GM19023 (cell line): ENCODE data around the gene PACS1.
A peak's percentile ranks its signal among the peaks of the same experiment; 100 is the strongest.
"Not testable (repeated sequence)": the region's sequence is repeated elsewhere in the genome, so short reads cannot be mapped to it uniquely, and the experiment has no call there.

Source experiments
- ATAC-seq: cut with Tn5 transposase; IDR thresholded peaks from one replicate; pipeline ENCODE4 v1.9.1; 2021; ENCODE audit warnings: mild to moderate bottlenecking, moderate library complexity; ENCODE audit not compliant: unreplicated experiment

Gene PACS1

DNA sequence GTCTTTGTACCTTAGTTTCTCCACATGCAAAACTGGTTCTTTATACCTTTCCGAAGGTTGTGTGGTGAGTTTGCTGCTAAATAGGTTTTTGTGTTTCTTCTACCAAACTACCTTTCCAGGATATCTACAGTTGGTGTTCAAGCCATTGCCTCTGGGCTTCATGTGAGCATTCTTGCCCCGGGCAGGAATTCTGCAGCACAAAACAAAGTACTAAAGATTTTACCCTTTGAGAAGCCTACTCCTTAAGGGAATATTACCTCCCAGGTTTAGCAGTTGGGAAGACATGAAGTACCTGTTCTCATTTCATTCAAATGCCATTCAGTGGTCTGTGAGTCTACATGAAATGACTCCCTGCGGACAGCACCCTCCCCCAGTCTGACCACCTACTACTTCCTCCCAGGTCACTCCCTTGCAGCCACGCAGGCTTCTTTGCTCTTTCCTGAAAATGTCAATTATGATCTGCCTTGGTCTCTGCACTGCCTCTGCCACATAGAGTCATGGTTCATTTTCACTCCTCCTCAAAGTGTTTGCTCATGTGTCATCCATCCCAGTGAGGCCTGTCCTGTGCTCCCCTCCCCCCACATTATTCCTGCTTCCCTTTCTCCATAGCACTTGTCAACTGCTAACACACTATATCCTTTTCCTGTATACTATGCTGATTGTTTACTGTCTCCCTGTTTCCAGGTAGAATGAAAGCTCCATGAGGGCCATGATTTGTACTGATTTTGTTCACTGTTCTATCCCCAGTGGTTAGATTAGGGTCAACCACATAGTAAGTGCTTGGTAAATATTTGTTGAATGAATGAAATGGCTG, 36.9 kb downstream of the PACS1 start:
- no peak for ATAC-seq

DNA sequence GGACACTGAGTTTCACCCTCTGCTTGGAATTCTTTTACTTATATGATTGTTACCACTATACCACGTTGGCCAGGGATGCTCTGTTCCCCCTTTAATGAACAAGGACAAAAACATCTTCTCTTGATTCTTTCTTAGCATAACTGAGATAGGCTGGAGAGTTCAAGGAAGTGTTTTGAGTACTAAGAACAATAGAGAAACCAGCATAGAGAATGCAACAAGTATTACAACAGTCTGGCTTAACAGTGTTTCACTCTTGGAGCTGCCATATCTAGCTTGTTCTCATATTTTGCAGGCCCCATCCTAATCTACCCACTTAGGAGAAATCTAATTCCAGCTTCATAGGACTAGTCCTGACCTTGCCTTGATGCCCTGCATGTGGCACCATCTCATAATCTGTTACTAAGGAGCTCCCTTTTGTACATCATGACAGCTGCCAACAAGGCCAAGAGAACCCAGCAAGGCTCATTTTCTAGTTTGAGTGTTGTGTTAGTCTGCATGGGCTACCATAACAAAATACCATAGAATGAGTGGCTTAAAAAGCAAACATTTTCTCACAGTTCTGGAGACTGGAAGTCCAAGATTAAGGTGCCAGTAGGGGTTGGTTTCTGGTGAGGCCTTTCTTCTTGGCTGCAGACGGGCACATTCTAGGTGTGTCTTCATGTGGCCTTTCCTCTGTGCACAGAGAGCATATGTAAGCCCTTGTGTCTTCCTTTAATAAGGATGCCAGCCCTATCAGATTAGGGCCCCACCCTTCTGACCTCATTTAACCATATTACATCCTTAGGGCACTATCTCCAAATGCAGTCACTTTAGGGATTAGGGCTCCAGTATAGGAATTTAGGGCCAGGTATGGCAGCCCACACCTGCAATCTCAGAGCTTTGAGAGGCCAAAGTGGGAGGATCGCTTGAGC, 37.8 kb downstream of the PACS1 start:
- ATAC-seq, result no peak

GRCh38 chr11:66109294-66109693, 39.2 kb downstream of the PACS1 start:
- ATAC-seq, result no peak

DNA sequence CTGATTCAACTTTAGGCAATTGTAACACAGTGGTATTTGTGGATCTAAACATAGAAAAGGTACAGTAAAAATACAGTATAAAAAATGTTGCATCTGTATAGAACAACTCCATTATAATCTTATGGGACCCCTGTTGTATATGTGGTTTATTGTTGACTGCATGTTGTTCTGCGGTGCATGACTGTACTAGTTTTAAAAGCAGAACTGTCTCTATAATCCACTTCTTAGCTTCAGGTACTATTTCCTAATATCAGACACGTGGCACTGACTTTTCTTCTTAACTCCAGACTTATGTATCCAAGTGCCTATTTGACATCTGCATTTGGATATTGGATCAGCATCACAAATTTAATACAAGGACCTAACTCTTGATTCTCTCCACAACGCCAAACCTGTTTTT, 41.1 kb downstream of the PACS1 start:
- no peak for ATAC-seq

DNA sequence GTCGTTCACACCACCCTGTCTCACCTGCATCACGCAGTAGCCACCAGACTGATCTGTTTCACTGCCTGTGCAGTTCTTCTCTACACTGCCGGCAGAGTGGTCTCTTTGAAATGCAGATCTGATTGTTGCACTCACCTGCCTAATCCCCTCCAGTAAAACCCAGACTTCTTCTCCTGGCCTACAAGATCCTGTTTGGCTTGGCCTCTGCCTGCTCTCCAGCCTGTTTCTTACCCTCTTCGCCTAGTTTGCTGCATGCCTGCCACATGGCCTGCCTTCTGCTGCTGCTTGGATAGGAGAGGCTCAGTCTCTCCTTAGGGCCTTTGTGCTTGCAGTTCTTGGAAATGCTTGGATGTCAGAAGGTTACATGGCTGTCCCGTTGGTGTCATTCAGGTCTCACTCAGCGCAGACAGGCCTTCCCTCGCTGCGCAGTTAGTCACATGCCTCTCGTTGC, 42.0 kb downstream of the PACS1 start:
- ATAC-seq, result no peak

- ATAC-seq, result no peak
Measured at GRCh38 chr11:66112601-66113499, 42.8 kb downstream of the PACS1 start.

DNA sequence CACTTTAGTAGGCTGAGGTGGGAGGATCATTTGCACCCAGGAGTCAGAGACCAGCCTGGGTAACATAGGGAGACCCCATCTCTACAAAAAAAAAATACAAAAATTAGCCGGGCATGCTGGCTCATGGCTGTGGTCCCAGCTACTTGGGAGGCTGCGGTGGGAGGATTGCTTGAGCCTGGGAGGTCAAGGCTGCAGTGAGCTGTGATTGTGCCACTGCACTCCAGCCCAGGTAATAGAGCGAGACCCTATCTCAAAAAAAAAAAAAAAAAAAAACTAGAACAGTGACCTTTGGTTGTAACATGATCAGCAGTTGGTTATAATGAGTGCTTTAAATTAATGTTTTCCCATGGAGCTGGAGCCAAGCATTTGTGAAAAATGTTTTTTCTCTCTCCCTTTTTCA, 44.9 kb downstream of the PACS1 start:
- ATAC-seq, result not testable (repeated sequence)

GRCh38 chr11:66115638-66116301, 45.7 kb downstream of the PACS1 start:
- ATAC-seq, result peak; percentile 55

DNA sequence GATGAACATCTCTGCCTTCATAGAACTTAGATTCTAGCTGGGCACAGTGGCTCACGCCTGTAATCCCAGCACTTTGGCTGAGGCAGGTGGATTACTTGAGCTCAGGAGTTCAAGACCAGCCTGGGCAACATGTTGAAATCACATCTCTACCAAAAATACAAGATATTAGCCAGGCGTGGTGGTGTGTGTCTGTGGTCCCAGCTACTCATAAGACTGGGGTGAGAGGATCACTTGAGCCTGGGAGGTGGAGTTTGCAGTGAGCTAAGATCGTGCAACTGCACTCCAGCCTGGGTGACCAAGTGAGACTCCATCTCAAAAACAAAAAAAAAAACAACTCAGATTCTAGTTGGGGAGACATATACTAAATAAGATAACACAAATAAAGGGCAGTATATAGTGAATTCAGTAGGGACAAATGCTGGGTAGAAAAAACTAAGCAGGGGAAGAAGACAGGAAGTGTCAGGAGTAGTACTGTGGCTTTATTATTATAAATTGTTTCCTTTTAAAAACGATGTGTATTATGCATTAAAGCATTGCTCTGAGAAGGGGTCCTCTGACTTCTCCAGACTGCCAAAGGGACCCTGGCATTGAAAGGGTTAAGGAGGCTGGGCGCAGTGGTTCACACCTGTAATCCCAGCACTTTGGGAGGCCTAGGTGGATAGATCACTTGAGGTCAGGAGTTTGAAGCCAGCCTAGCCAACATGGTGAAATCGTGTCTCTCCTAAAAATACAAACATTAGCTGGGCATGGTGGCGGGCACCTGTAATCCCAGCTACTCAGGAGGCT, 46.7 kb downstream of the PACS1 start:
- ATAC-seq, result no peak

DNA sequence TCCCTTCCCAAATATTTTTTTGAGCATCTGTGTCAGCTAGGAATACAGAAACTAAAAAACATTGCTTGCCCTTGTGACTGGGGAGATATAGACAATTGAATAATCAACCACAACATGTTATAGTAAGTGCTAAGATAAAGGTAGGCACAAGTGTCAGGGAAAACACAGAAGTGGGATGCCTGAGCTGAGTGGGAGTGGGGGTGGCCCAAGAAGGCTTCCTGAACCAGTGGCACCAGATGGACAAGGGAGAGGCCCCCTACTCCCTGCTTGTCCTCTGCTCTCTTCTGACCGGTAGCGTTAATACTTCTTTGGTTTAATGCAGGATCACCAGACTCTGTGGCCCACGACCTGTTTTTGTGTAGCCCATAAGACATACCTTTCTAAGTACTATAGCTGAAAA, 48.8 kb downstream of the PACS1 start:
- ATAC-seq, result no peak

- no peak for ATAC-seq
Measured at GRCh38 chr11:66119348-66120133, 49.5 kb downstream of the PACS1 start.

GRCh38 chr11:66121466-66121865, 51.4 kb downstream of the PACS1 start:
- no peak for ATAC-seq

DNA sequence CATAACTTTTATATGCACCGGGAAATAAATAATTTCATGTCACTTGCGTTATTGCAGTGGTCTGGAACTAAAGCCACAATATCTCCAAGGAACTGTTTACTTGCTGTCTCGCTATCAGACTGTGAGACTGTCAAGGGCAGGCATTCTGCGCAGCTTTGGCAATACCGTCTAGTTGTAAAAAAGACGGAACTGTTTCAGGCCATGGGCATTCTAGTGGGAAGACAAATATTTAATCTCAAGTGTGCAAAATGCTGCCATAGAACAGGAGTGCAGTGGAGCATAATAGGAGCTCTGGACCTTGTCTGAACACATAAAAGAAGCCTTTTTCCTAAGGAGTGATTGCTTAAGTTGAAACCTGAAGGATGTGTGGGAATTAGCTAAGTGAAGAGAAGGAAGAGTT, 53.8 kb downstream of the PACS1 start:
- ATAC-seq, result no peak

GRCh38 chr11:66124564-66124963, 54.5 kb downstream of the PACS1 start:
- no peak for ATAC-seq

GRCh38 chr11:66126064-66126463, 56.0 kb downstream of the PACS1 start:
- ATAC-seq, result no peak

GRCh38 chr11:66126808-66127555, 56.9 kb downstream of the PACS1 start:
- ATAC-seq, result no peak

DNA sequence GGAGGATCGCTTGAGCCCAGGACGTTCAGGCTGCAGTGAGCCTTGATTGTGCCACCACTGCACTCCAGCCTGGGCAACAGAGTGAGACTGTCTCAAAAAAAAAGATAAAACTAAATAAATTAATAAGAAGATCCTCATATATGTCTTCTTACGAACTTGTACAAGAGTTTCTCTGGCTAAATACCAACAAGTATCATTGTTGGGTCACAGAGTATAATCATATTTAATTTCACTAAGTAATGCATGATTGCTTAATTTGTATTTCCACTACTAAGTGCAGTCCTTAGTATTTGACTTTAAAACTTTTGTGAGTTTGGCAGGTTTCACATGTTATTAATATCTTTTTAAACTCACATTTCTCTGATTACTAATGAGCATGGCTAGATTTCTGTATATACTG, 60.9 kb downstream of the PACS1 start:
- no peak for ATAC-seq
